Activated CD8-positive, alpha-beta memory T cell treated with anti-CD3 and anti-CD28 coated beads, Interleukin-2, amount 50 U/mL, for 24 hours (primary cell): ENCODE data around the gene NINJ1.

Experiments used
- DNase-seq: peaks from one replicate; pipeline ENCODE4 v3.0.0-alpha.2; 2020; ENCODE audit errors: extremely low read depth

The NINJ1 gene

DNA sequence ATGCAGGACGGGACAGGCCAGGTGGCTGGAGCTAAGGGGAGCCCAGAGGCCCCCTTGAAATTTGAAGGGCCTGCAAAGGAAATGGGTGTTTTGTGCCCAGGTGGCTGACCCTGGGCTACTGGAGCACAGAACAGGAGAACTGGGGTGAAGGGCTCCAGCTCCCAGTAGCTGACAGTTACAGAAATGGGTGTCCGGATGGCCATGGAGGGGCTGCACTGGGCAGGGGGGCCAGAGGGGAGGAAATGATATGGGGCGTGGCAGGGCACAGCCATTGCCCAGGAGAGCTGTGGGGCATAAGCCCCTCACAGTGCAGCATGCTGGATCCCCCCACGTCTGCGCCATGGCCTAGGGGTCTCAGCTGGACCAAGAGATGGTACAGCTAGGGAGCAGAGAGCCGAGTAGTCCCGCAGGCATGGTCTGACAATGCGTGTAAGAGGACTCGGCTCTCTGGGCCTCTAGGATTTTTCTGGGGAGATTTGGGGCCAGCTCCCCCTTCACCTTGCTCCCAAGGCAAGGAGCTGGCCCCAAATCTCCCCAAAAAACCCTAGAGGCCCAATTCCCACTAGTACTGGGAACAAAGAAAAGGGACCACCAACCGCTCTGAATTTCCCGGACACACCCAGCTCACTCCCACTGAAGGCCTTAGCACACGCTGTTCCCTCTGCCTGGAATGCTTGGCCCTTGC lies 45.9 kb downstream of the NINJ1 start:
- no peak for DNase-seq

DNA sequence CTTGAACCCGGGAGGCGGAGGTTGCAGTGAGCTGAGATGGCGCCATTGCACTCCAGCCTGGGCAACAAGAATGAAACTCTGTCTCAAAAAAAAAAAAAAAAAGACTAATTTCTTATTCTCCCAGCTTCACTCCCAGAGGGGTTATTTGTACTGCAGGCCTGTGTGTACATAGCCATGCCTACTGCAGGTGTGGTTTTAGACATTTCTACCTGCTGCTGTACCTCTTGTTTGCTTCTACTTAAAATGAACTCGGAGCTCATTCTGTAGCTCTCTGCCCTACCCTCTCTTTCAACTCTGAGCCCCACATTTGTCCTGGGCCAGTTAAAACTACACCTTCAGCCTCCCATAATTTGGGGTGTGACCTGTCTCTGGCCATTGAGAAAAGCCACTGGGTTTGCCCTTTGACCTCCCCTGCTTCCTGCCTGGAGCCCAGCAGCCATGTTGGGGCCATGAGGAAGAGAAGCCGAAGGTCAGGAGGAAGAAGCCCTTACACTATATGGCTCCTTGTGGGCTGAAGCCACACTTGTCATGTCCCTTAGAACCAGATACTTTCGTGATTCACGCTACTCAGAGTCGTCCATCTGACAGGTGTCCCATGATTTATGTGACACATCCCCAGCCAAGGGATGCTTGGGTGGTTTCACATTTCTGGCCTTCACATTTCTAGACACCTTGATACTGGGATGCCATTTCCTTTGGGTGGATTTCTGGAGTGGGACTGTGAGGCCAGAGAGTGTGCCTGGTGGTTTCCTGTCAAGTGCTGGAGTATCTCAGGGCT lies 47.4 kb downstream of the NINJ1 start:
- no peak for DNase-seq

DNA sequence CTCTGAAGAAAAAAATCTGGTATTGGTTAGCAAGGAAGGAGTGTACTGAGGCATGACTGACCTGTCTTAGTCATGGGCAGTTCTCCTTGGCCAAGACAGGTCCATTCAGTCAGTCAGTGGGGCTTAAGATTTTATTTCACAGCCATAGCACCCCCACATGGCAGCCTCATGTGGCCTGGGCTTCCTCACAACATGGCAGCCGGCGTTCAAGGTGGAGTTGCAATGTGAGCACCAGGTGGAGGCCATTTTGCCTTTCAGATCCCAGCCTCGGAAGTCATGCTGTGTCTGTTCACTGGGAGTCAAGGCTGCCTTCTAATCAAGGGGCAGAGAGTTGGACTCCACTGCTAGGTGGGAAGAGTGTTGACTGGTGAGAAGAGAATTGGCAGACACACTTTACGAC lies 48.4 kb downstream of the NINJ1 start:
- DNase-seq: no peak

DNA sequence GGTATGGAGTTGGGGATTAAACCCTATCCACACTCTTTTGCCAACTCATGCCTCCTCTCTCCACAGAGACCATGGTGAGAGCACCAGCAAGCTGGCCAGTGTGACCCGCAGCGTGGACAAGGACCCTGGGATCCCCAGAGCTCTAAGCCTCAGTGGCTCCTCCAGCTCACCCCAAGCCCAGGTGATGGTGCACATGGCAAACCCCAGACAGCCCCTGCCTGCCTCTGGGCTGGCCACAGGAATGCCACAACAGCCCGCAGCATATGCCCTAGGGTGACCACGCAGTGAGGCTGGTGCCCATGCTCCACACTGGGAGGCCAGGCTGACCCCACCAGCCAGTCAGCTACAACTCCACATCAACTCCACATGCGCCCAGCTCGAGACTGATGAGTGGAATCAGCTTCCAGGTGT lies 49.6 kb downstream of the NINJ1 start:
- no peak for DNase-seq

DNA sequence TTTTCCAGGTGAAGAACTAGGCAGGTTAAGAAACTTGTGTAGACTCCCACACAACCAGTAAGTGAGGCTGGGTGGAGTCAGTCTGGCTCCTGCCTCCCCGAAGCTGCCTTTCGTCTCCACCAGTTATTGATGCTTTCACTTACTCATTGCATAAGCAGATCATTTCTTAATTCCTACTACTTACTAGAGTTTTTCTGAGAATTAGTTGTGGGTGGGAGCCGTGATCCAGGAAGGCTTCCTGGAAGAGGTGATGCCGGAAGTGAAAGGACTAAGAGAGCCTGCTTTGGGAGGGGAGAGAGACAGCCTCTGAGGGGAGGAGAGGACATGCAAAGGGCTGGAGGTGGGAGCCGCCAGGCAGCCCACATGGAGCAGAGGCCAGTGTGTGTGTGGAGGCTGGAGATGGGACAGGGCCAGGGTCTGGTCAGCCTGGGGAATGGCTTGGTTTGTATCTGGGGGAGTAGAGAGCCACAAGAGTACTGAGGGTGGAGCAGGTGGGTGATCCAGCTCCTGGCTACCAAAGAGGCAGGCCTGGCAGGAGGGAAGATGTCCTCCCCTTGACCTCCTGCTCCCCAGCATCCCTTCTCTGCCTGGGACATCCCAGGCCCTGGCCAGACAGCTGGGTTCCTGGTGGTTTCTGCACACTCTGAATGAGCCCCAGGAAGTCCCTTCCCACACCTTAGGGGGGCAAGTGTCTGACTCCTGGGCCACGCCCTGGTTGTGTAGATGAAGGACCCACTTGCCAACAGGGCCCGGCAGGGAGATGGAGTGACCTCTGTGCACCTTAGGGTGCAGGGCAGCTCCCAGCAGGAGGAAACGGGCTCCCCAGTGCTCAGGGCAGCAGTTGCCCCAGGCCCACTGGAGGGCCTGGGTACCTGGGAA lies 50.2 kb downstream of the NINJ1 start:
- DNase-seq: no peak

DNA sequence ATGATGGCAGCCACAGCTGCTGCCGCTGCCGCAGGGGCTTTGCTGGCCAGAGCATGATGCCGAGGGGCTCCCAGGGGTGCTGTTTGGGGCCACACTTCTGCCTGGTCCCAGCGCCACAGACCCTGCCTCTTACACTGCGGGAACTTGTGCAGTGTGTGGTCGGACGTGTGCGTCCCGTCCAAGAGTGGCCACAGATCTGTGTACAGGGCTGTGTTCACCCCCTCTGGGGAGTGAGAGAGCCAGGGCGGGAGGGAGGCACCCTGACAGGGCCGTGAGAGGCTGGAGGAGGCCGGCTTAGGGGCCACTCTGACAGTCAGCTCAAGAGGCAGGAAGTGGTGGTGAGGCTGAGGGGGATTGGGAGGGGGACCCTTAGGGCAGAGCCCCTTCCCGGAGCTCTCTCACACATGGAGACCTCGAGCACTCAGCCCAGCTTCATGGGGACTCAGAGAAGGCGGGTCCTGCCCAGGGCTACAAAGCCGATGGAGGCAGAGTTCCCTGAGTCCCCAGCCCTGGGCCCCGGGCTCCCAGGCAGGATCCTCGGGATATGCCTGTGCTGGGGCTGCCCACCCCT lies 51.1 kb downstream of the NINJ1 start:
- DNase-seq: no peak

DNA sequence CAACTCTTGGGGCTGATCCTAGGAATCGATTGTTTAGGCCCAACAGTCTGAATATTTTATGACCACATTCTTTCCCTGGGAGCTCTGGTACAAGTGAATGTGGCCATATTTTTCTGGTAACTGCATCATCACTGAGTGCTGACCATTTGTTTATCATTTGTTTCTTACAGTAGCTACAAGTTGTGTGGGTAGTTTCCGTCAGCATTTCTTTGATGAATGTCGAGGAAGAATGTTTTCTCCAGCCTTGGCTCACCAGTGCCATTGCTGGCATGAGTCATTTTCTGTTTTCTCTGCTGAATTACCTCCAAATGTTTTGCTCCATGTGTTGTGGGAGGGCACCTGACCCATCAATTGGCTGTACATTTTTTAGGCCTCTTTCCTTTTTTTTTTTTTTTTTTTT lies 52.1 kb downstream of the NINJ1 start:
- DNase-seq: no peak

DNA sequence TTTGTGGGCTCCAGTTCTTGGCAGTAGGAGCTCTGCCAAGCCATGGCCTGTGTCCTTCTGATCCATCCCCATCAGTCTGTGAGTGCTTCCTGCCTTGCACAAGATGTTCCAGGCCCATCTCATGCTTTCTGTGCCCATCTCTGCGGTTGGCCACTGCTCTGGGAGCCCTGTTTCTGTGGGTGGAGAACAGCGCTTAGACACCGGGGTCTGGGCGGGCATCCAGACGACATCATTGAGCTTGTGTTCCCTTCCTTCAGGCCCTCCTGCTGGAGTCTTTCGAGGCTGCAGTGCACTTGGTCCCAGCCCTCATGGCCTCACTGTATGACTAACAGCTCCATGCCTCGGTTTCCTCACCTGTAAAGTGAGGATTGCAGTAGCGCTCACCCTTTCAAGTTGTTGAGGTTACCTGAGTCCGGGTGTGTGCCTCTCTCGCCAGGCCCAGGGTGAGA lies 52.9 kb downstream of the NINJ1 start:
- no peak for DNase-seq

DNA sequence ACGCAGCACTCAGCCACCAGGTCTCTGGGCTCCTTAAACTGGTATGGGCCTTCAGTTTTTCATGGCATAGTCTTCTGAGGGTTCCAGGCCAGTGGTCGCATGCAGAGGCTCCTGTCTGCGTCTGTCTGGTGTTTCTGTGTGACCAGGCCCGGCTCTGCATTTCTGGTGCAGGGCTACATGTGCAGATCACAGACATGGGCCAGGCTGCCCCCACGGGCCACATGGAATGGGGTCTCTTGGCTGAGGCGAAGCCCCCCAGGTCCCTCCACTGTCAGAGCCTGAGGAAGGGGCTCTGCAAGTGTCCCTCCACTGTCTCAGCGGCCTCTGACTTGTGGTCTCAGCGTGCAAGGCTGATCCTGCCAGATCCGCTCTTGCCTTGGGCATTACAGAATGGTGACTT lies 53.6 kb downstream of the NINJ1 start:
- no peak for DNase-seq

DNA sequence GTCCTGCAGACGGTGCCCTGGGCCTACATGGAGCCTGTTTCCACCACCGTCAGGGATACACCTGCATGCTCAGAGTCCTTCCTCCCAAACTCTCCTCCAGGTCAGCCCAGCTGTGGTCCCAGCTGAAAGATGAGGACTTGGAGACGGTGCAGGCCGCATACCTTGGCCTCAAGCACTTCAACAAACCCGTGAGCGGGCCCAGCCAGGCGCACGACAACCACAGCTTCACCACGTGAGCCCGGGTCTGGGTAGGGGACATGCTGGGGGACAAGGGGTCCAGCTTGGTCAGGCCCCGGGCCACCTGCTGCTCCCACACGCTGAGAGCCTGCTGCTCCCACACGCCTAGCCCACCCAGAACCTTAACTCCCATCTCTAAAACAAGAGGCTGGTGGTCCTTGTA lies 54.7 kb downstream of the NINJ1 start:
- no peak for DNase-seq

DNA sequence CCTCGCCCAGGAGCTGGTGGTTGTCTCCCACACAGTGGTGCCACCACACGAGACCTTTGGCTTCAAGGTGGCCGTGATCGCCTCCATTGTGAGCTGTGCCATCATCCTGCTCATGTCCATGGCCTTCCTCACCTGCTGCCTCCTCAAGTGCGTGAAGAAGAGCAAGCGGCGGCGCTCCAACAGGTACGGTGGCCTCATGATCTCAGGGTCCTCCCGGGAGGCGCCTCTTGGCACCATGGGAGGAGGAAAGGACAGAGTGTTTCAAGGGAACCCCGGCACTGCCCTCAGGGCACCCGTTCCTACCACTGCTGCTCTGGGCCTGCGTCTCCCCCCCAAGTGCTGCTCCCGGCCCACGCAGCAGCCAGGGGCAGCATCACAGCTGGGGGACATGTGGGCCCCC lies 56.2 kb downstream of the NINJ1 start:
- DNase-seq: no peak

DNA sequence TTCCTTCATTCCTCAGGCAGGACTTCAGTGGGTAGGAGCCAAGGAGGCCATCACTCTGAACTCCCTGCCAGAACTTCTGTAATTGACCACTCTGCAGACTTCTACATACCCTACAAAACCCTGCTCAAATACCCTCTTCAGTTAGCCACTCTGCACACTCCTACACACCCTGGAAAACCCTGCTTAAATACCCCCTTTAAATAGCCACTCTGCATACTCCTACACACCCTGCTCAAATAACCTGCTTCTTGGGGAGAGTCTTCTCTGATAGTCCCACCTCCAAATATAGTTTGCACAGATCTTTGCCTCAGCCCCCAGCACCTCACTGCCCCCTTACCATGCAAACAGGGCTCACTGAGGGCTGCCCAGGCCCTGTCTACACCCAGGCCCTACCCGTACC lies 56.7 kb downstream of the NINJ1 start:
- no peak for DNase-seq

DNA sequence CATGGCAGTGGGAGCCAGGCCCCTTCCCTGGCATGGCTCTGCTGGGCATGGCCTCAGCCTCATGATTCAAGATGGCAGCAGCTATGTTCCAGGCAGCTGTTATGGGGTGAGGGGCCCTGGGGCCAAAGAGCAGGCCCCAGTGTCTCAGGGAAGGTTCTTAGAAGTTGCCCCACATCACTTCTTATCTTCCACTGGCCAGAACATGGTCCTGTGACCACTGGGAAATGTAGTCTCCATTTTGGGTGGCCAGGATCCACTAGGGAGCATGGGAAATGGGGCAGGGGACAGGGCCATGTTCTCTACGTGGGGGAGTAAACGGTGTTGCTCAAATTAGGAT lies 57.3 kb downstream of the NINJ1 start:
- no peak for DNase-seq

DNA sequence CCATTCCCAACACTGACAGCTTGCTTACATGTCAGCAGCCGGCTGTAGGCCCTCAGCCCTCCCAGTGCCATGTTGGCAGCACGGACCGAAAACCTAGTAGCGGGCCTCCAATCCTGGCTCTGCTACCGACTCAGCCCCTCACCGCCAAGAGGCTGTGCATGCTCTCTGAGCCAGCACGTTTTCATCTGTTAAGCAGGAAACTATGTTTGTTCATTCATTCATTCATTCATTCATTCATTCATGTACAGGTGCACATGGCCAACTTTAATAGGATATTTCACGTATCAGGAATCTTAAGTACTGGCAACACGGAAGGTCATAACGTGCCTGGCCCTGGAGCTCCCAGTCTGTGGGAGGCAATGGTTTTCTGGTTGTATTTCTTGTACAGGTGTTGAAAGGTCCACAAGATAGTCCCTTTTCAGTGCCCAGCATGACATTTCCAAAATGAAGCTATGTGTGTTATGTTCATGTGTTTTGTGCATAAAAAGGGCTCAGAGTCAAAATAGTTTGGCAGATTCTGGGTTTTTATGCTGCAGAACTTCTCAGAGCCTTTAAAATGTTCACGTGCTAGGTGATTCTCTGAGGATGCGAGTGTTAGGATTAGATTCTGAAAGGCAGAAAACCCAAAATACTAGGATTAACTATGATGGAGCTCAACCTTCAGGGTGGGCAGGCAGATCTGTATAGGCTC lies 57.8 kb downstream of the NINJ1 start:
- no peak for DNase-seq

DNA sequence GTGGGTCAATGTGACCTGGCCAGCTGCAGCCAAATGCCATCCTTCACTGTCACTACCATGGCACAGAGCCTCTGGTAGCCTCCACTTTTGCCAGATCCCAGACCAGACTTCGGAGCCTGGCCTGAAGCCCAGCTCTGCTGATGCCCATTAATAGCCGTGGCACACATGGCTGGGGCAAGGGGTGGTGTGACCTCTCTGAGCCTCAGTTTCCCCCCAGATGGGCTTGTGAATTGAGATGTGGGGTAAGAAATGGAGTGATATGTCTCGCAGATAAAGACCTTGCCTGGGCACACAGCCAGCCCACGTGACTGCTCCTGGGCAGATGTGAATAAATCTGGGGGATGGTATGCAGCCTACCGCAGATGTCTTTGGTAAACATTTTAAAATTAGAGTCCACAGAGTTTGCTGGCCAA lies 61.7 kb downstream of the NINJ1 start:
- DNase-seq: no peak
